Calu3 (cell line): ENCODE measurements around the gene RAB6B. TPM values are rescaled to one million over a fixed set of nuclear protein-coding genes. Genes with fewer than 3 reads are reported as not detected.

ENCODE experiments used
- BruUV-seq: library from RNA; stranded (reverse); fragments of 400-500 nt; replicated peaks from 2 replicates; lab custom pipeline; 2021; lab: Mats Ljungman, UMichigan
- CTCF ChIA-PET: fragments of 300-600 bp; sonication (Branson Sonifier 250); formaldehyde crosslinking; loops from one replicate; lab custom pipeline; 2022; ENCODE audit warnings: antibody characterized with exemption; lab: Charles Lee
- DNase-seq: peaks from one replicate; pipeline ENCODE4 v3.0.0; 2022
- H3K27ac Mint-ChIP-seq: one replicate; pipeline ENCODE4 v1.8.0; 2022; ENCODE audit warnings: mixed read lengths; ENCODE audit not compliant: unreplicated experiment
- H3K27me3 Mint-ChIP-seq: one replicate; pipeline ENCODE4 v1.8.0; 2022; ENCODE audit warnings: mixed read lengths; ENCODE audit not compliant: unreplicated experiment
- H3K36me3 Mint-ChIP-seq: one replicate; pipeline ENCODE4 v1.8.0; 2022; ENCODE audit warnings: mild to moderate bottlenecking, moderate library complexity, mixed read lengths; ENCODE audit not compliant: insufficient read depth, unreplicated experiment
- H3K4me1 Mint-ChIP-seq: one replicate; pipeline ENCODE4 v1.8.0; 2022; ENCODE audit warnings: mild to moderate bottlenecking, low read depth, mixed read lengths; ENCODE audit not compliant: unreplicated experiment
- H3K4me3 Mint-ChIP-seq: one replicate; pipeline ENCODE4 v1.8.0; 2022; ENCODE audit warnings: mild to moderate bottlenecking, low read depth, moderate library complexity, mixed read lengths; ENCODE audit not compliant: unreplicated experiment
- H3K9me3 Mint-ChIP-seq: one replicate; pipeline ENCODE4 v1.8.0; 2022; ENCODE audit warnings: low read depth, mixed read lengths; ENCODE audit not compliant: unreplicated experiment
- CTCF ChIP-seq: fragments of 200-600 bp; IDR thresholded peaks from one replicate; pipeline ENCODE4 v1.8.0; 2022; ENCODE audit warnings: antibody characterized with exemption; ENCODE audit not compliant: unreplicated experiment
- intact Hi-C: fragments of 100-400 bp; cut with micrococcal nuclease; formaldehyde crosslinking; loops from one replicate; pipeline ENCODE4 v1.10.0; 2022; ENCODE audit not compliant: unreplicated experiment
- total RNA-seq: library from RNA; stranded (reverse); gene quantifications from 2 replicates; pipeline ENCODE4 v1.2.3, GENCODE V29; 2022

The RAB6B gene
- total RNA-seq, 1 experiment from 2014 or later, result 0.85 TPM

DNA sequence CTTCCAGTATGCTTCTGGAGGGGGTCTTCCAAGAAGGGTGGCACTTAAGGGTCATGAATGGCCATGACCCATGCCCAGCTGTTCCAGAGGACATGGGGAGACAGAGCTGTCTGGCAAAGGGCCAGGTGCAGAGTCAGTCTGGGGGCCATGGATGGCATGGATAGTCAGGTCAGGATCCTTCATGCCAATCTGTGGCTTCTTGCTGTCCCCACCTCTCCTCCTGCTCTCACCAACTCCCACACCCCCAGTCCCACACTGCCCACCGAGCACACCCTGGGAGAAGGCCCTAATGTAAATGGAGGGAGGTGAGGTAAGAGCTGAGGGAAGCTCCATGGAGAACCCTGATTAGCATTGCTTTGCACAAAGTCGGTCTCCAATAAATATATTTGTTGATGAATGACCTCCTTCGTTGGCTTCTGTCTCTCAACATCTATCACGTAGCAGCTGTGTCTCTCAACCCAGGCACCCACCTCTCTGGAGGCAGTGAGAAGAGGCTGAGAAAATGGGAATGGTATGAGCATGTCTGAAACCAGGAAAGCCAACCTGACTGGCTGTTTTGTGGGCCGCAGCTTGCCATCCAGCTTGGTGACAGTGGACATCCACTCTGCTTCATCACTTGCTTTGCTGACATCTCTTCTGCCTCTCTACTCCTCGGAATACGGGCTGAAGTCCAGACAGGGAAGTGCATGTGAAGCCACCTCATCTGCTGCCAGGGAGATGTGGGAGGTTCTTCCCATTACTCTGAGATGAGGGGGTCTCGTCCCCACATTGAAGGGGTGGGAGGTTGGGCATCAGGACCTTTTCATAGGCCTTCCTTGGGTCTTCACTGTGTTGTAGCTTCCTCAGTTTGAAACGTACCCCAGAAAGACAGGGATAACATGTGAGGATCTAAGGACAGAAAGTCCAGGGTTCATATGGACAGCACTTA is 37.7 kb upstream of the RAB6B start:
- intact Hi-C loops, result loop anchor here (5.0 kb wide), 4 partner anchors 124 to 364 kb away; no protein-coding TSS in a partner anchor
- peaks cover 4% of the 10 kb centered on the region for H3K36me3 Mint-ChIP-seq
- H3K4me1 Mint-ChIP-seq, result peaks cover 8% of the 10 kb centered on the region
- BruUV-seq, result no TSS peak
- TF ChIP-seq CTCF, result no peak
- no peak overlapping the region for H3K4me3 Mint-ChIP-seq
- peak; percentile 0 for DNase-seq
- H3K27me3 Mint-ChIP-seq, result peaks cover 99% of the 10 kb centered on the region
- CTCF ChIA-PET, result interaction anchor here (0.6 to 1.1 kb wide), 3 partner anchors 271 to 290 kb away, joined by 3 to 4 read pairs (median 4); no protein-coding TSS in a partner anchor
- H3K27ac Mint-ChIP-seq, result no peak overlapping the region
- no peaks in the 10 kb centered on the region for H3K9me3 Mint-ChIP-seq

DNA sequence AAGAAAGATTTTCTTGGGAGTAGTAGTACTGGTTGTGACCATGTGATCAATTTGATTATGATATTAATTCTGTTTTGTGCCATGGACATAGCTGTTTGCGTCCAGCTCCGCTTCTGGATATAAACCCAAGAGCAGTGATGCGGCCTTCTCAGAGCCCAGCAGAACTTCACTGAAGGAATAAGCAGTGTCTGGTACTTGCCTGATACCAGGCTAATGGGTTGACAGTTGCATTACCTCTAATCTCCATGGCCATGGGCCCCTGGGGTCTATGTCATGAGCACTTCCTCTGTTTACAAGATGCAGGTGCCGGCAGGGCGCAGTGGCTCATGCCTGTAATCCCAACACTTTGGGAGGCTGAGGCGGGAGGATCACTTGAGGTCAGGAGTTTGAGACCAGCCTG is 36.3 kb upstream of the RAB6B start:
- DNase-seq, result peak; percentile 2
- H3K36me3 Mint-ChIP-seq, result peaks cover 4% of the 10 kb centered on the region
- CTCF ChIA-PET, result interaction anchor here (0.9 kb wide), 1 partner anchor 33 kb away, joined by 3 read pairs; no protein-coding TSS in a partner anchor
- peaks cover 6% of the 10 kb centered on the region for H3K4me1 Mint-ChIP-seq
- H3K4me3 Mint-ChIP-seq, result no peak overlapping the region
- H3K27ac Mint-ChIP-seq, result no peak overlapping the region
- no peak for TF ChIP-seq CTCF
- BruUV-seq, result no TSS peak
- peaks cover 99% of the 10 kb centered on the region for H3K27me3 Mint-ChIP-seq
- intact Hi-C loops, result loop anchor here (5.0 kb wide), 4 partner anchors 125 to 365 kb away; no protein-coding TSS in a partner anchor
- H3K9me3 Mint-ChIP-seq, result no peaks in the 10 kb centered on the region

- intact Hi-C loops, result loop anchor here (2.0 to 5.0 kb wide), 5 partner anchors 34 to 366 kb away; no protein-coding TSS in a partner anchor
- Mint-ChIP-seq H3K4me1 (no peaks in the 10 kb centered on the region), H3K27me3 (peaks cover 99% of the 10 kb centered on the region), H3K9me3 (no peaks in the 10 kb centered on the region), H3K4me3 (no peak overlapping the region), H3K27ac (no peak overlapping the region), H3K36me3 (peaks cover 4% of the 10 kb centered on the region)
- BruUV-seq, result no TSS peak
- DNase-seq, result peak; percentile 2
- no peak for TF ChIP-seq CTCF
- CTCF ChIA-PET, result no interaction called here
Measured at GRCh38 chr3:133931084-133931483, 35.4 kb upstream of the RAB6B start.

DNA sequence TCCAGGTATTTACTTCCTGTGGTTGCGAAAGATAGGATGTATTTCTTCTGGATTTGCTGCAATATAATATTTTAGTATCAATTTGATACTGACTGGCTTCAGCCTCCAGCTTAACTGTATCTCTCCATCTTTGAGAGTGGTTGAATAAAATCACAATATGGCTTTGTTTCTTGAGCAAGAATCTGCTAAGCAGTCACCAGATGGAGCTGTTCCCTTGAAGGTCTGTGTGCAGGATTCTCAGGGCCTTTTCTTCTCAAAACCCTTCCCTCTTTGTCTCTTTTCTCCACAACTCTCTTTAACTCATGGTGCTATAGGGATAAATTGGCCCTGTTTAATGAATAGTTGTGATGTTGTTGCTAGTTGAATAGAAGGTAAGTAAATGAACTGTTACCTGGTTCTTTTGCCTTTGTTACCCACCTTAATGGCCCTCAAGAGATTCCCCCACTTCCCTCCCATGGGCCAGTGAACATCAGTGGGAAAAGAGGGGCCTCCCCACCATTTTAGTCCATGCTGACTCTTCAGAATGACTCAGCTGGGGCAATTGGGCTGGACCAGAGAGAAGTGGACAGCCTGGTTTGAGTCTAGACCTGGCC is 34.8 kb upstream of the RAB6B start:
- no TSS peak for BruUV-seq
- Mint-ChIP-seq H3K36me3 (peaks cover 4% of the 10 kb centered on the region), H3K4me3 (no peak overlapping the region), H3K9me3 (no peaks in the 10 kb centered on the region), H3K27me3 (peaks cover 99% of the 10 kb centered on the region), H3K27ac (no peak overlapping the region), H3K4me1 (no peaks in the 10 kb centered on the region)
- DNase-seq, result peak; percentile 62
- intact Hi-C loops, result loop anchor here (1.0 to 5.0 kb wide), 7 partner anchors 34 to 367 kb away; no protein-coding TSS in a partner anchor
- TF ChIP-seq CTCF, result peak; percentile 89
- CTCF ChIA-PET, result interaction anchor here (0.8 to 1.1 kb wide), 6 partner anchors 14 to 282 kb away, joined by 3 to 20 read pairs (median 3); no protein-coding TSS in a partner anchor
